Fibroblast of skin of left quadriceps (primary cell): ENCODE results near the gene NEDD4L.
"Not testable (repeated sequence)": the region's sequence is repeated elsewhere in the genome, so short reads cannot be mapped to it uniquely, and the experiment has no call there.

Experiments
- DNase-seq, 2 experiments: peaks; one replicate each; pipeline ENCODE4 v3.0.0-alpha.2; 2013; ENCODE audit warnings: low read depth in 2 of 2

NEDD4L gene

DNA sequence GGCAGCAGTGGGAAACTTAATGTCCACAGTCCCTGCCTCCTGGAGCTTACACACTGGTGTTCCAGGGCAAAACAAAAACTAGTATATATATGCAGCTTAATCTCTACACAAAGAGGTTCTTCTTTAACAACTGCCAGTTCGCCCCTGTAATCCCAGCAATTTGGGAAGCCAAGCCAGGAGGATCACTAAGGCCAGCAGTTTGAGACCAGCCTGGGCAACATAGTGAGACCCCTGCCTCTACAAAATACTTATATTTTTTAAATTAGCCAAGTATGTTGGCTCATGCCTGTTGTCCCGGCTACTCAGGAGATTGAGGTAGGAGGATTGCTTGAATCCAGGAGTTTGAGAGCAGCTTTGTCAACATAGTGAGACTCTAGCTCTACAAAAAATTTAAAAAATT lies 17.2 kb upstream of the NEDD4L start:
- DNase-seq: no peak

DNA sequence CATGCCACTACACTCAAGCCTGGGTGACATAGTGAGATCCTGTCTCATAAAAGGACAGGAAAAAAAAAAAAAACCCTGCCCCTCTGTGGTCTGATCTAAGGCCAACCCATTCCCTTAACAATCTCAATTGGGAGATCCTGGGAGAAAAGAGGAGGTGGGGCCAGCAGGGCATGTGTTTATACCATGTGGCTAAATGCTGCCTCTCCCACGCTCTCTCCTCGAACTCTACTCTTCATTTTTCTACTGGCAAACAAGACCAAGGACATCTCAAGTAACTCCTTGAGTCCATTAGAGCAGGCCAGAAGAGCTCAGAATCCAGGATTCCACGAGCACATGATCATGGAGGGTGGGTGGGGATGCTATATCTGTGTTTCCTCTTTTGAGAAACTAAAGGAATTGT lies 16.7 kb upstream of the NEDD4L start:
- DNase-seq: no peak

DNA sequence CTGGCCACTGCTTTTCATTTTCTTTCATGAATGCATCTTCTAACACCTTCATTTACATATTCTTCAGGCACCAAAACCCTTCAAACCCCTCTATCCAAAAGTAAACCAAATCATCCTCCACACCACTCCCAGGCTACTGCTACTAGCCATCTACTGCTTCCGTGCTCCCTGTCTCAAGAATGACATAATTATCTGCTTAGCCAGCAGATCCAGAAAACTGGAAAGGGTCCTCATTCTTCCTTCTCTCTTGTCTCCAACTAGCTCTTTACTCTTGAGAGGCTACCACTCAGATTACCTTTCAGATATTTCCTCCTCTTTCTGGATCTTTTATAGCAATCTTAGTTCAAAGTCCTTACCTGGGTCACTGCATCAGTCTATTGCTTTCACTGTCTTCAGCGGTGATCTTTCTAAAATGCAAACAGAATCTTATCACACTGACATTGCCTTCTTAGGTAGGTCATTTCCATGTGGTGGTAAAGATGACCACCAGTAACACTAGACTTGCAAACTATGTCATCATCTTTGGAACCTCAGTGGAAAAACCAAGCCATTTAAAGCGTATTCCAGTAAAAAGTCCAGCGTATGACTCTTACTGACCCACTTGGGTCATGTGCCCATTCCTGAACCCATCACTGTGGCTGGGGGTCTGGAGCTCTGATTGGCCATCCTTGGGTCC lies 15.8 kb upstream of the NEDD4L start:
- DNase-seq: no peak

DNA sequence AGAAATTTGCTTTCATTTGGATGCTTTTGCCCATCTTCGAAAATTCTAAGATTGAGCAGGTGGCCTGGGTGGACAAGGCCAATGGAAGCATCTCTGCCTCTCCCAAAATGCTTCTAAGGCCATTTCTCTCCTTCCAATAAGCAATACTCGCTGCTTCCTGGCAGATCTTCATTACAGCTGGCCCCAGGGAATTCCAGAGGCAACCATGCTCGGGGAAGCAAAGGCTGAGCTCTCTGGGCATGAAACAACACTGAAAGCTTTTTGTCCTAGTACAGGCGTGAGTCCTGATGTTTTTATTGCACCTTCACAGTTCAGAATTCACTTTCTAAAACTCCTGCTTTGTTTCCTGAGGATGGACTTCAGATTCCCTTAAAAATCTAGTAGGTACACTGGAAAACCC lies 11.8 kb upstream of the NEDD4L start:
- no peak for DNase-seq

DNA sequence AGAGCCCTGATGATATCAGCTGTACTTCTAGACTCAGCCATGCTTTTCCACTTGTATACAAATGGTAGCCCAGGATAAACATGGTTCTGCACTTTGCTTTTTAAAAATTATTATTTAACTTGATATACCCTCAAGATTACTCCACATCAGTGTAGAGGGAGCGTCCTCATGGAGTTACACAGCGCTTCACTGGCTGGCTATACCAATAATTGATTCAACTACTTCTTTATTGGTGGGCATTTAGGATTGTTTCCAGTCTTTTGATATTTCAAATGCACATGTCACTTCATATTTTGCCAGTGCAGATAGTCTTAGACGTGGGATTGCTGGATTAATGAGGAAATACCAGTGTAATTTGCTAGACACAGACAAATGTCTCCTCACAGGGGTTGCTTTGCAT lies 10.8 kb upstream of the NEDD4L start:
- DNase-seq: no peak

DNA sequence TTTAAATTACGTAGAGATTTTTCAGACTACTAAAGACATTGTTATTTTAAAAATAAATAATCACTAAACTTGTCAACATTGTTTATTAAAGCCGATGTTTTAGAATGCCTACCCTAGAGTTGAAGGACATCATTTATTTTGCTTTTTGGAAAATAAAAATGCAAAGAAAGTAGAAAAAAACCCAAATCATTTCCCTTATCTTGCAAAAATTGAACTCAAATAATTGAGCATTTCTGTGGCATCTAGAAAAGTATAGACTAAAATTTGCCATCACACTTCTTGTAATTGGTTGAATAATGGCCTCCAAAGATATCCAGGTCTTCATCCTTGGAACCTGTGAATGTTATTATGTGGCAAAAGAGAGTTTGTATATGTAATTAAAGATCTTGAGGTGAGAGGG lies 9.7 kb upstream of the NEDD4L start:
- DNase-seq: no peak

DNA sequence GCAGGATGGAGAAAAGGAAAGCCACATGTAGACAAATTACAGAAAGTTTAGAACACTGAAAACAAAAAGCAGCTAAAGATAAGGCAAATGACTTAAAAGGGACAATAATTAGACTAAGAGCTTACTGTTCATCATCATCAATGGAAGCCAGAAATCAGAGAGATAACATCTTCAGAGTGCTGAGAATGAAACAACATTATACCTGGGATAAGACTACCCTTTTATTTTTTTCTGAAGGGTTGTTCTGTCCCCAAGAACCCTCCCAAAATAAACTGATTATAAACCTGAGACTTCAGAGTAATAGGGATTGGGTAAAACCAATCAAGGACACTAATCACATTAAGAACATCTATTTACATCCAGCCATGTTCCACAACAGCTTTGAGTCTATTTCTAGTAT lies 6.9 kb upstream of the NEDD4L start:
- no peak for DNase-seq

DNA sequence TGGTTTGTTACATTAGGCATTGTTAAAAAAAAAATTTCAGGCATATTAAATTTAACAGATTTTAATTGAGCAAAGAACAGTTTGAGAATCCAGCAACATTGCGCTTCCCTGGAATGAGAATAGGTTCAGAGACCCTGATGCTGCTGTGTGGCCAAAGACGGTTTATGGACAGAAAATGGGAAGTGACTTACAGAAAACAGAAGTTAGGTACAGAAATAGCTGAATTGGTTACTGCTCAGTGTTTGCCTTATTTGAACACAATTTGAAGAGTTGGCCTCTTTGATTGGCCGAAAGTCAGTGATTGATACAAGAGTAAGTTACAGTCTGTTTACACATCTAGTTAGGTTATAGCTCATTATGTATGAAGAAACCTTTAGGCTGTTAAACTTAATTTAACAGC lies 6.0 kb upstream of the NEDD4L start:
- DNase-seq: no peak

DNA sequence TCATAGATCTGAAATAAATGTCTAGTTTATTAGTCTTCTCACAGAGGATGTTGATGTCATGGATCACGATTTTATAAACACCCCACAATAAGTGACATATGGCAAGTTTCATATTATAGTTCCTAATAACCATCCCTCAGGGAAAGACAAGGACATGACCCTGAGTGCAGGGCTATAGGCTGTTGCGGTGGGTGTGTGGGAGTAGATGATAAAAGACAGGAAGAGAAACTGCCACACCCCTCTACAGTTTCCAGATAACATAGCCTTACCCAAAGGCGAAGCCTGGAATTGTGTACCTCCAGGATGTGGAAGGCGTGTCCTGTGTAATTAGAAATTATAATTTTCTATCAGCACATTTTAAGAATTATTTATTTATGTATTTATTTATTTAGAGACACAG lies 2.4 kb upstream of the NEDD4L start:
- DNase-seq: no peak

DNA sequence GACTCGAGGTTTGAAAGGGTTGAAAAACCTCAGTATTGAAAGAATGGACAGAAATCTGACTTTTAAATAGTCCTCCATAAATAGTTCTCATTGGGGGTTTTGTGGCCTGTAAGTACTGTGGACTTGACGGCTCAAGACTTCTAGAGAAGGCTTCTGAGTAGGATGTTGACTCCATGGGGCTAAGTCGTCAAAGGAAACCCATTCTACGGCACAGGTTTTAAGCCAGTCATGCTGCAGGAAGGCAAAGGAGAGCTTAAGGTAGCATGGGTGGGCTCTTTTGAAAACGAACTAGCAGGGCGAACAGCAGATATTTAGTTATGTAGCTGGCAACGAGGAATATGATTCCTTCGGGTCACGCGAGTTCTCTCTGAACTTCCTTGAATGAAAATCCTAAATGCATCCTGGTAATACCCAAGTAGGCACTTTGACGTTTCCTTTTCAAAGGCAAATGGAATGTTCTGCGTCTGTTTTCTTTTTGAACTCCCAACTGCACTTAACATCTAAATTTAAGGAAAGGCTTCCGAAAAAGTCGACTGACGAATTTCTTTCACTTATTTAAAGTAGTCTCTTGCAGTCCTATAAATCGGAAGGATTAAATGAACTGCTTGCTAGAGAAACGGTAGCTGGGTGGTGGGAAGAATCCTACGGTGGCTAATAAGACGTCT lies 1.1 kb upstream of the NEDD4L start:
- DNase-seq: no peak

DNA sequence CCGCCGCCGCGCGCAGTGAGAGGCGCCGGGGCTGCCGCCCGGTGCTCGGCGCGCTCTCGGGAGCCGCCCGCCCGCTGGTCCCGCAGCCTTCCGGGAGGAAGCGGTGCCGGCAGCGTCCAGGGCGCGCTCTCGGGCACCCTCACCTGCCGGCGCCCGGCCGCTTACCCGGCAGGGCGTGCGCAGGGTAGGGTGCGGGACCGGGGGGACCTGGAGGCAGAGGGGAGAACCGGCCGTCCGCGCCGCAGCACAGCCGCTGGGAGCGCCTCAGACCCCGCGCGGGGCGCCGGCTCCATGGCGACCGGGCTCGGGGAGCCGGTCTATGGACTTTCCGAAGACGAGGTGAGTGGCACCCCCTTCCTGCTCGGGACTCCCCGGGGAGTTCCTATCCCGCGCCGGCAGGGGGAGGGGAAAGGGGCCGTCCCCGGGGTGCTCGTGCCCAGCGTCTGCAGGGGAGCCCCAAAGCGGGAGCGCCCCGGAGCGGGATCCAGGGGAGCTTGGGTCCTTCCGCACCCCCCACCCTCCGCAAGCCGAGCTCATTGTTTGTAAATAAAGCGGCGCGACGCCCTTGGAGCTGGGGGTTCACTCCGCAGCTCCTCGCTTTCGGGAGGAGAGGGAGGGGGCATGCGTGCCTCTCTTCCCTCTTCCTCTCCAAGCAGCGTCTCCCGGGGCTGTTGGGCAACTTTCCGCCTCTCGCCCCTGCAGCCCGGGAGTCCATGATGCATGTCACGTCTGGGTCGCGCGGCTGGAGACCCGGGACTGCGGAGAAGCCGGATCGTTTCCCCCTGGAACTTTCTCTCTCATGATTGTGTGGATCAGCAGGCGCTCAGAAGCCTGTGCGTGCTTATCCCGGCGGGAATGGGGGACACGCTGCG lies 580 bp downstream of the NEDD4L start:
- DNase-seq: no peak

DNA sequence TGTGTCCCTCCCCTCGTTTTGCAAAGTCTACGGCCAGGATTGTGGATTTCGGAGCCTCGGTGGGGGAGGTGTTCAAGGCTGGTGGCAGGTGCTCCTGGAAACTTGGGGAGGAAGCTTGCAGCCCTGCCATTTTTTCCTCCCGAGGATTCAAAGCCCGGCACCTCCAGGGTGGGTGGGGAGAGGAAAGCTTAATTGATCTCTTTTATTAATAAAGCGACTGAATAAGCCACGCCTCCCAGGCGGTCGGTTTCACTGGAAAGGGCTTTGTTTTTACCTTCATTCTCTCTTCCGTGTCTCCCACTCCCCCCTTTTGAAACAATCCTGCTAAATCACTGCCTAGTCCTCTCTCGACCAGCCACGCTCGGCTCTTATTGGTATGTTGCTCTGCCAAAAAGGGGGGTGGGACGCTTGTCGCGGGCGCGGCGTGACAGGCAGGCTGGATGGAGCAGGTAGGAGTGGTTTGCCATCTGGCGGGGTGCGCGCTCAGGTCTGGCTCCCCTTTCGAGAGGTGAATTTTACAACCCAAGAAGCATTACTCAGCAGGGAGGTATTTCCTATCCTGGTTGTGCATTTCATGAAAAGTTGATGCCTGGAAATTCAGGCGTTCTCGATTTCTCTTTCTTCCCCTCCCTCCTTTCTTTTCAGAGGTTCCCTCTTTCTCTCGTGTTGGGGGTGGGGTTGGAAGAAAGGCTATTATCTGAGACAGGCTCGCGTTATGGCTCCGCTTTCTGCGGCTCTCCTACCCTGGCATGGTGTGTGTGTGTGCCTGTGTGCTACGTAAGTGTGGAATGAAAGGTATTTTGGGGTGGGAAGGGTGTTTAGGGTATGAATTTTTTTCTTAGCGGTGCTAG lies 1.4 kb downstream of the NEDD4L start:
- DNase-seq: no peak

DNA sequence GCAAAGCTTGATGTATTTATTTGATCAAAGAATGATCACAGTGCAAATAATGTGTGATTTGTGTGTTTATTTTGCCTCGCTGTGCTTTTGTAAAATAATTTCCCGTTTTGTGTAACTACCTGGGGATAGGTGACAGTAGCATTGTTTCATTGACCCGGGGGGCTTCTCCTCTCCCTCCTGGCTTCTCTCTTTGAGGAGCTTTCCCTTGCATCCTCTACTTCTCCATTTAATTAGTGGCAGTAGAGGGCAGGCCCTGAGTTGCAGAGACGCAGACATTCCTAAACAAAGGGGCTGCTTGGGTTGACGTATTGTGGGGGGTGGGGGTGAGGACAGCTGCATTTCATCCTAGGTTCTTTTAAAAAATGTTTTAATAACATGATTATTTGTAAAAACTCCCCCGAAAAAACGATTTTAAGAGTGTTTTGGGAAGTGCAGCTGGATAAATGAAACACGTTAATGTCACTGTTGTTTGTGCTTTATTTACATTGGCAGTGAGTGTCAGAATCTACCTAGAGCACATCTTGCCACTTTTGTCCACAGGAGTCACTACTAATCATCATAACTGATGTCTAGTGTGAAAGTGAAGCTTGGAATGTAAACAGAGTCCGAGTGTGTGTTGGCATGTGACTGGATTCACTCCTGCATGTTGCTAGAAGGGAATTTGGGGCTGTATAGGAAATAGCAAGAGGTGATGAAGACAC lies 2.2 kb downstream of the NEDD4L start:
- DNase-seq: no peak

DNA sequence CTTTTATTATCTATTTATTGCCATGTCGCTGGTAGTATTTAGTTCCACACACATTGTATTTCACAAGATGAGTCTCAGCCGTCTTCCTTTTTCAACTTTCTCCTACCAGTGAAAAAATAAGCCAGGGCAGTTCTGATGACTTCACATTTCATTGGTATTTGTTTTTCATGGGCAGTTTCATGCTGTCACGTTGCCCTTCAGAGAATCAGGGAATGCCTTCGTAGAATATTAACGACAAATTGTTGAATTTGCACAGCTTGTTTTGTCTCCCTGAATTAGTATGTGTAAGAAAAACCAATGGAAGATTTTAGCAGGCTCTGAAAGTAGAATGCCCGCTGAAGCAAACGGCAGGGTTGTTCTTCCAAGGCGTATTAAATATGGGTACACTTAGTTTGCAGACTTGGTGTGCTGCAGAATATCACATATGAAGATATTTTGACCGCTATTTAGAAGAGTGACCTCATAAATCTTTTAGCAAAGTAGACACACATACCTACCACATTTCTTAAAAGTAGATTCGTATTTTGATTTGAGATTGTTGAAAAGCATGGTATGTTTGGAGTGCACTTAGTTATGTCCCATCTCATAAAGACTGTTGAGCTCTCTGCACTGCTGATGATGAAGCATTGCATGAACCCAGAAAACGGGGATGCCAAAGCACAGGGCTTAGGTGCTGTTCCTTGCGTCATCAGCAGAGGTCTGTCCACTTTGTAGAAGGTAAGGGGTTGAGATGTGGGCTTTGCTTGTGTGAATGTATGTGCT lies 2.9 kb downstream of the NEDD4L start:
- DNase-seq: no peak

DNA sequence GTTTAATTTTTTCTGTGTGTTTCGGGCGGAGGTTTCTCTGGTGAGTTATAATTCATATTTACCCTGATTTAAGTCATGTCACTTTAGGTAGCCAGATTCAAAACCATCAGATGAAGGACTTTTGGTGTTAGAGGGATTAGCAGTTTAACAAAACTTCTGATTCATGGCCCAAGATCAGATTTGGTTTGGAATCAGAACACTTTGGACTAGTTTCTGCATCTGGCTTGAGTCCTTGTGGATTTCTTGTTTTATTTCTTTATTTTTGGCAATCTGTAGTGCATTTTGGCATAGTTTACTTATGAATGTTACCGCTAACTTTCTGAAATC lies 3.5 kb downstream of the NEDD4L start:
- no peak for DNase-seq

DNA sequence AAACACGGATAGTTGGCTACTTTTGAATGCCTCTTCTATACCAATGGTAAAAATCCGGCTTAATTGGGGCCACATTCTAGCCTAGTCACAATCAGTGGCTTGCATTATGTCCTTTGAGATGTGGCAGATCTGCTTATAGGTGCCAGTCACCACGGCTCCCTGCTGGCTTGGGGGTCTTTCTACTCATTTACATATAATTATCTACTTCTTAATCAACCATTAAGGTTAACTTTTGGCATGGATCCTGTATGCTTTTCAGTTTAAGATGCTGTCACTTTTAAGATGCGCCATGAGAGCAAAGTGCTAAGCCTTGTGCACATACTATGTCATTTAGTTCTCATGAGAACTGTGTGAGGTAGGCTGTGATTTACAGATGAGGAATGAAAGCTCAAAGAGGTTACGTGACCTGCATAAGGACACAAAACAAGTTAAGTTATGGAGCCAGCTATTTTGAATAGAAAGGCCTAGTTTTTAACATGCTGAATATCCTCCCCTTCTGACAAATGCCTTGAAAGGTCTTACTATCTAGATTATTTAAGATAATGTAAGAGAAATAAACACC lies 4.1 kb downstream of the NEDD4L start:
- DNase-seq: no peak

DNA sequence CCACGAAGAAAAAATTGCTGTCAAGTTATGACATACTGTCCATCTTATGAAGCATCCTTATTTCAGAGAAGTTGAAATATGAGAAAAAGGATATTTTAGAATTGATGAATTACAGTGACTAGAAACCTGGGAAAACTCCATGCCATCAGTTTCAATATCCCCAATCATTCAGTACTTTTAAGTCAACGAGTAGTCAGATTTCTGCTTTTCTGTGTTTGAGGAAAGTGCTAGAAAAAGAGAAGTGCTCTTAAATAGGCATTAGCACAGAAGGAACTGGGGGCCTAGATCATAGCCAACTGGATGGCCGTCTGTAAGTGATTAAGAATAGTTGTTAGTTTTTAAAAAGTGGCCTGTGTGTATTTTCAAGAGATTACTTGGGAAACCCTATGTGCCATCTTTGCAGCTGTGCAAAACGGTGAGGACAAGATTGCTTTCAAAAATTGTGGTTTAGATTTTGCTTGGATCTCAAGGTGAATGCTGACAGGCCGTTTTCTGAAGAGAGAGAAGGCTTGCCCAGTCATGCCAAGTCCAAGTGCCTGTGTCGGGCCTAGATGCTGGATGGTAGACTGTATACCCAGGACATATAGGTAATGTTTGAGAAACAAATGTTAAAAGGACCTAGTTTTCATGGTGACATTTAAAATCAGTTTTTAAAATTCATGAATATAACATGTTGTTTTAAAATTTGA lies 5.1 kb downstream of the NEDD4L start:
- no peak for DNase-seq

DNA sequence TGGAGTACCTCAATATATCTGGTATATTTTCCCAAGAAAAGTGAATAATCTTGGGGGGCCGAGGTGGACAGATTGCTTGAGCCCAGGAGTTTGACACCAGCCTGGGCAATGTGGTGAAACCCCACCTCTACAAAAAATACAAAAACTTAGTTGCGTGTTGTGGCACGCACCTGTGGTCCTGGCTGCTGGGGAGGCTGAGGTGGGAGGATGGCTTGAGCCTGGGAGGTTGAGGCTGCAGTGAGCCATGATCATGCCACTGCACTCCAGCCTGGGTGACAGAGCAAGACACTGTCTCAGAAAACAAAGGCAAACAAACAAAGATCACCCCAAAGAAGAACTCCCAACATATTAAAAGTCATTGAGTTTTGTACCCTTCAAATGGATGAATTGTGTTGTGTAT lies 6.9 kb downstream of the NEDD4L start:
- not testable (repeated sequence) for DNase-seq

DNA sequence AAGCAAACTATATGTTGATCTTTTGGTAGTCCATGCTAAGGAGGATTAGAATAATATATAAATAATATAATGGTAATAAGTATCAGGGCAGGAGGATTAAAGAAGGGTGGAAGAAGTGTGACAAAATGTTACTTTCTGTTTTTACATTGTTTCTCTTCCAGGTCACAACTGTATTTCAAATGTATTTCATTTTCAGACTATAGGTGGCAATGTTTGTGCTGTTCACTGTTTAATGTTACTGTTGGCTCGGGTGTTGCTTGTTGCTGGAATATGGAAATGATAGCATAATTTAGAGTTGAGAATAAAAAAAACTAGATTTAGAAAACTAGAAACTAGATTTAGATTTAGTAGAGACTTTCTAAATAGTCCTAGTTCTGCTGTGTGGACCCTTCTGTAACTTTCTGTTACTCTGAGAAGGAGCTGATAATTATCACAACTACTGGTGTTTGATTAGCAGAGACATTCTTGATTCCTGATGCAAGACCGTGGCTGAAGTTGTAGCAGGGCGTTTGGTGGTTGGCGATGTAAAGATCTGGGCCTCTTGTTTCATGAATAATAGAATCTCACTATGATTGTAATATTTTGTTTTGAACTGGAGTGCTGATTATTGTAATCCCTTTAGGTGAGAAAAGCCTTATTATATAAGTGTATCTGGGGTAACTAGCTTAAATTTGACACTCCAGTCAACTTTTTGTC lies 7.9 kb downstream of the NEDD4L start:
- DNase-seq: no peak
